ENCODE data around the gene SPTLC2. TPM values are rescaled to one million over a fixed set of nuclear protein-coding genes. Genes with fewer than 3 reads are reported as not detected.

The SPTLC2 gene
- total RNA-seq, 2 donors from 2014 or later, result 20.0 to 24.5 TPM

DNA sequence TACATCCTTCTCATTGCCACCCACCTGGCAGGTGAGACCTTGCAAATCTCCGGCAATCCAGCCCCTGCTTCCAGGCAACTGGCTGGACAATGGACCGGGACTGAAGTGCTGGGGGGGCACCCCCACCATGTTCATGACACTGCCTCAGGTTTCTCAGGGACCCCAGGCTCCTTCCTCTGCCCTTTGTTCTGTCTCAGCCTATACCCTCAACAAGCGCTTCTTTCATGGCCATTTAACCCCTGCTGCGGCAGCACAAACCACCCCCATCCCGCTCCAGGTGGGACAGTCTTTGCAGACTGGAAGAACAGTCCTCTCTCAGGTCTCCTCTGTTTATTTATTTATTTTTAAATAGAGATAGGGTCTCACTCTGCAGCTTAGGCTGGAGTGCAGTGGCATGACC lies 125.4 kb downstream of the SPTLC2 start:
- Histone ChIP-seq H3K4me1 (replicated peaks) (no peaks in the 10 kb centered on the region), H3K27me3 (replicated peaks; ENCODE audit: insufficient read depth) (no peaks in the 10 kb centered on the region), H3K27ac (no peak overlapping the region), H3K9me3 (no peaks in the 10 kb centered on the region), H3K36me3 (no peaks in the 10 kb centered on the region), H3K4me3 (no peak overlapping the region)
- DNase-seq (ENCODE audit: low spot score), result no peak
- TF ChIP-seq, protein P1, sequence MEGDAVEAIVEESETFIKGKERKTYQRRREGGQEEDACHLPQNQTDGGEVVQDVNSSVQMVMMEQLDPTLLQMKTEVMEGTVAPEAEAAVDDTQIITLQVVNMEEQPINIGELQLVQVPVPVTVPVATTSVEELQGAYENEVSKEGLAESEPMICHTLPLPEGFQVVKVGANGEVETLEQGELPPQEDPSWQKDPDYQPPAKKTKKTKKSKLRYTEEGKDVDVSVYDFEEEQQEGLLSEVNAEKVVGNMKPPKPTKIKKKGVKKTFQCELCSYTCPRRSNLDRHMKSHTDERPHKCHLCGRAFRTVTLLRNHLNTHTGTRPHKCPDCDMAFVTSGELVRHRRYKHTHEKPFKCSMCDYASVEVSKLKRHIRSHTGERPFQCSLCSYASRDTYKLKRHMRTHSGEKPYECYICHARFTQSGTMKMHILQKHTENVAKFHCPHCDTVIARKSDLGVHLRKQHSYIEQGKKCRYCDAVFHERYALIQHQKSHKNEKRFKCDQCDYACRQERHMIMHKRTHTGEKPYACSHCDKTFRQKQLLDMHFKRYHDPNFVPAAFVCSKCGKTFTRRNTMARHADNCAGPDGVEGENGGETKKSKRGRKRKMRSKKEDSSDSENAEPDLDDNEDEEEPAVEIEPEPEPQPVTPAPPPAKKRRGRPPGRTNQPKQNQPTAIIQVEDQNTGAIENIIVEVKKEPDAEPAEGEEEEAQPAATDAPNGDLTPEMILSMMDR (IDR thresholded peaks at IDR 0.05), result no peak
- TF ChIP-seq POLR2A (IDR thresholded peaks at IDR 0.05) (no peak), POLR2AphosphoS5 (IDR thresholded peaks at IDR 0.05) (no peak)
- intact Hi-C loops (cut with DNase I), result no loop called here
- WGBS, result 94% methylated on average over 5 of the region's 5 CpGs

DNA sequence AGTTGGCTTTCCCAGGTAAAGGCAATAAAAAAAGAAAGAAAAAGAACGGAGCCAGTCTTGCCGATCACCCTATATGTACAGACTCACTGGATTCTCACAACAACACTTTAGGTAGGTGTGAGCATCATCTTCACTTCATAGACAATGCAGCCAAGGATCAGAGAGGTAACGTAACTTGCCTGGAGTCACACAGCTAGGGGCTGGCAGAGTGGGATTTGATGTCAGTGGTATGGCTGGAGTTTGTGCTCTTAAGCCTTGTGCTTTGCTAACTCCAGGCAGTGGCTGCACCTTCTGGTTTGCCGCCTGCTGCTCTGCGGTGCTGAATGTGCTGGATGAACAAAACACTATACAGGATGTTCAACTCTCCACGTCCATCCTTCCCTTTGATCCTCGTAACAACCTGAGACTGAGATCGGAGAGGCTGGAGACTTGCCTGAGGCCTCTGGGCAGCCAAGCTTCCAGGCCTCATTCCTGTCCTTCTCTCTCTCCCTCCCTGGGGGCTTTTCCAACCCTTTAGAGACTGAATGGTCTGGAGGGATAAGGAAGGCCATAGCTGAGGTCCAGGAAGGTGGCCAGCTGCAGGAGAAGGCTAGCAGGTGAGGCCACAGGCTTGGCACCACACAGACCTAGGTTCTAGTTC lies 126.0 kb downstream of the SPTLC2 start:
- DNase-seq (ENCODE audit: low spot score), result no peak
- Histone ChIP-seq H3K27ac (no peak overlapping the region), H3K9me3 (no peaks in the 10 kb centered on the region), H3K36me3 (no peaks in the 10 kb centered on the region), H3K27me3 (replicated peaks; ENCODE audit: insufficient read depth) (no peaks in the 10 kb centered on the region), H3K4me1 (replicated peaks) (no peaks in the 10 kb centered on the region), H3K4me3 (no peak overlapping the region)
- intact Hi-C loops (cut with DNase I), result no loop called here
- TF ChIP-seq POLR2A (IDR thresholded peaks at IDR 0.05) (no peak), POLR2AphosphoS5 (IDR thresholded peaks at IDR 0.05) (no peak)
- TF ChIP-seq, protein P1 (IDR thresholded peaks at IDR 0.05), result no peak
- 76% methylated on average over 8 of the region's 8 CpGs for WGBS

DNA sequence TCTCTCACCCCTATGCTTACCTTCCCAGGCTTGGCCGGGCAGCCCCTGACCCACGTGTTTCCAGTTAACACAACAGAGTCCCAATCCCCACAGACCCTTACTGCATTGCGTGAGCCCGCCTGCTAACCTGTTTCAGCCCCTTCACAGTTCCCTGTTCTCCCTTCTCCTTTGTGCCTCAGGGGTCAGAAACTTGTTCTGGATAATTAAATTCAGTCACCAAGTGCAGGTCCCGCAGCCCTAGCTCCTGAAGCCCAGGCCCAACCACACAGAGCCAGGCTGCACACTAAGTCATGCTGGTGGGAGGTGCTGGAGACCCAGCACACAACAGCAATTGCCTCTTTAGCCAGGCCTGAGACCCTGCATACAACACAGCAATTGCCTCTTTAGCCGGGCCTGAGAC lies 127.4 kb downstream of the SPTLC2 start:
- intact Hi-C loops (cut with DNase I), result no loop called here
- H3K36me3 ChIP-seq, result no peaks in the 10 kb centered on the region
- H3K27ac ChIP-seq, result no peak overlapping the region
- no peak overlapping the region for H3K4me3 ChIP-seq
- DNase-seq (ENCODE audit: low spot score), result no peak
- no peaks in the 10 kb centered on the region for H3K9me3 ChIP-seq
- TF ChIP-seq, protein P1 (IDR thresholded peaks at IDR 0.05), result no peak
- no peak for TF ChIP-seq POLR2AphosphoS5 (IDR thresholded peaks at IDR 0.05)
- TF ChIP-seq POLR2A (IDR thresholded peaks at IDR 0.05), result no peak
- 88% methylated on average over 6 of the region's 6 CpGs for WGBS
- H3K4me1 ChIP-seq (replicated peaks), result no peaks in the 10 kb centered on the region
- H3K27me3 ChIP-seq (replicated peaks; ENCODE audit: insufficient read depth), result no peaks in the 10 kb centered on the region

DNA sequence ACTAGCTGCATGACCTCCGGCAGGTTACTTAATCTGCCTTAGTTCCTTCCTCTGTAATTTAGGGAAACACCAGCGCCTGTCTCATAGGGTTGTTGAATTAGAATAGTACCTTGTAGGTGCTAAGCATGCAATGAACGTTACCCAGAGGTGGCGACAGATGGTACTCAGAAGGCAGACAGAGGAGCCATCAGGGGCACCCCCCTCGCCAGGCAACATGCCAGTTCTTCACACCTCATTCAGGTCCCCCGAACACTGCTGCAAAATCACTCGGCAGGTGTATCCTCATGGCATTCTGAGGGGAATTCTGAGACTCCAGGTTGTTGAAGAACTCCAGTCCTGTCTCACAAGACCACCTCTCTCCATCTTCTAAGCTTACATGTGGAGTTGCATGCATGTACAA lies 127.9 kb downstream of the SPTLC2 start:
- intact Hi-C loops (cut with DNase I), result no loop called here
- Histone ChIP-seq H3K27ac (no peak overlapping the region), H3K9me3 (no peaks in the 10 kb centered on the region), H3K4me3 (no peak overlapping the region), H3K27me3 (replicated peaks; ENCODE audit: insufficient read depth) (no peaks in the 10 kb centered on the region), H3K36me3 (no peaks in the 10 kb centered on the region), H3K4me1 (replicated peaks) (no peaks in the 10 kb centered on the region)
- no peak for DNase-seq (ENCODE audit: low spot score)
- TF ChIP-seq POLR2AphosphoS5 (IDR thresholded peaks at IDR 0.05) (no peak), POLR2A (IDR thresholded peaks at IDR 0.05) (no peak)
- TF ChIP-seq, protein P1 (IDR thresholded peaks at IDR 0.05), result no peak
- WGBS, result 85% methylated on average over 7 of the region's 7 CpGs

Data from prostate gland (tissue), 2 donors.